ENCODE measurements around the gene PNKP.

The PNKP gene

DNA sequence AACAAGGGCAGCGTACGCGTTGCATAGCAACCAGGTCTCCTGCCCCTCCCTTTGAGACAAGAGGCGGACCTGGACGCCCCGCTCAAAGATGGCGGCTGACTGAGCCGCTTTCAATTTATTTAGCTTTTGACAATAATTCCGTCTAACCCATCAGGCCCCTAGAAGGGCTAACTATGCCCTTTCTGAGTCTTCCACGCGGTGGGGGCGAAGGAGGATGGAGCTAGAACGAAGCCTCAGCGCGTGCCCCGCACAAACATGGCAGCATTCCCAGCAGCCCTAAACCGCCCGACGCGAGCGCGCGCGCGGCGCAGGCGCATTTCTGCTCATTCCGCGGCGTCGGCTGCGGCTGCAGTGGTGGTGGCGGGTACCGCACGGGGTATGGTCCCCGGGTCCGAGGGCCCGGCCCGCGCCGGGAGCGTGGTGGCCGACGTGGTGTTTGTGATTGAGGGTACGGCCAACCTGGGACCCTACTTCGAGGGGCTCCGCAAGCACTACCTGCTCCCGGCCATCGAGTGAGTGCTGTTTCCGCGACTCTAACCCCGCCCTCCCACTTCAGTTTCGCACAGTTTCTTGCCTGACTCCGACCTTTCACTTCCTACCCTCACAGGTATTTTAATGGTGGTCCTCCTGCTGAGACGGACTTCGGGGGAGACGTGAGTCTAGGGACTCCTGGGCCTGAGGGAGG, 49.3 kb downstream of the PNKP start, which contains the start of gene MED25:
Gene MED25 (plus strand): TSS at position 326 of the 685 bp plus-strand sequence. CDS start 53 bp downstream, at position 379.
- peak; percentile 81 for DNase-seq

DNA sequence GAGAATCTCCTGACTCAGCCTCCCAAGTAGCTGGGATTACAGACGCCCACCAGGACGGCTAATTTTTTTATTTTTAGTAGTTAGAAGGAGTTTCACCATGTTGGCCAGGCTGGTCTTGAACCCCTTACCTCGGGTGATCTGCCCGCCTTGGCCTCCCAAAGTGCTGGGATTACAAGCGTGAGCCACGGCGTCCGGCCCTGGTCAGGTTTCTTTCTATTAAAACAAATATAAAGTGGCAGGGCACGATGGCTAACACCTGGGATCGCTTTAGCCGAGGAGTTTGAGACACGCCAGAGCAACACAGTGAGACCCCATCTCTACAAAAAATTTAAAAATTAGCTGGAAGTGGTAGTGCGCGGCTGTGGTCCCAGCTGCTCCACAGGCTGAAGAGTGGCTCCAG, 50.8 kb downstream of the PNKP start:
- DNase-seq: no peak

DNA sequence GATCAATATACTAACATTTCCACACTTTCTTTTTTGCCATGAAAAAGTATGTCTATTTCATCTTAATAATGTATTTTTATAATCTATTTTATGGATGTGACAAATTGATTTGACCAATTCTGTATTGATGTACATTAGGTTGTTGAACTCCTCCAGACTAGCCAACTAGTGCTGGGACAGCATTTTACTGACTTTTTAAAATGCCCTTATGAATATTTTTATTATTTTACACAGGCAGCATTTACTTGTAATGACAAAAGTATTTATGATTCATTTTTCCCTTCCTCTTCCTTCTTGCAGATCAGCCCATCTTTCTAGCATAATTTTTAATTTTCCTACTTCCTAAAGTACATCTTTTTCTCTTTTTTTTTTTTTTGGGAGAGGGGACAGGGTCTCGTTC, 53.4 kb downstream of the PNKP start:
- no peak for DNase-seq

DNA sequence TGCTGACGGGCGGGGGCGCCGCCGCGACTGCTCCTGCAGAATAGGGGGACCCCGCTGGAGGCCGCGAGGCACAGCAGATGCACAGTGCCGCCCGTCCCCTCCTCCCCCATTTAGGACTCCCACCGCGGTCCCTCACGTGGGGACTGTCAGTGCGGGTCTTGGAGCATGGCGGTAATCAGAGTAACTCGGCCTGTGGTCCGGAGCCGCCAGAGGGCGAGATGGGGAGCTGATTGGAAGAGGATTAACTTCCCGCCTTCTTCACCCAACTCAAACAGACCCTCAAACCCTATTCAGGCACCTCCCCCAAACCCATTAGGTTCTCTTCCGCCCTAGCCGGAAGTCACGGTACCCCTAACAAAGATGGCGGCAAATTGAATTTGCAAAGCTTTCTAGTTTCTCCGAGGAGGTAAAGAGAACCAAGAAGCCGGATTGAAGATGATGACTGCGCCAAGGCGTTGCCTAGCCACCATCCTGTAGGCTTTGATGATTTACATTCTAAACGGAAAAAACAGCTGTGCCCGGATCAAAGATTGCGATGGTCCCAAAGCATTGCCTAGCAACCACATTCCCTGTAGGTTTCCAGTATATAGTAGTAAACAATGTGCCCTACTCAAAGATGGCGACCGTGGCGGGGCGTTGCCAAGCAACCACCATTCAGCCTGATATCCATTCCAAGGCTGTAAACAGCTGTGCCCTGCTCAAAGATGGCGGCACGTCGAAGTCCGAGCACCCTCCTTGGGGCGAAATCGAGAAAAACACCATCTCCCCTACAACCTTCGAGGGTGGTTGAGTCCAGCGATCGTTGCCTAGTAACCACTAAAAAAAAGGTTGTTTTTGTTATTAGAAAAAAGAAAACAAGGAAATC, 54.1 kb downstream of the PNKP start, which contains the start of gene FUZ:
Gene FUZ (minus strand): TSS at position 296 of the 865 bp plus-strand sequence. CDS start 186 bp downstream, at position 110.
- DNase-seq: peak; percentile 99

DNA sequence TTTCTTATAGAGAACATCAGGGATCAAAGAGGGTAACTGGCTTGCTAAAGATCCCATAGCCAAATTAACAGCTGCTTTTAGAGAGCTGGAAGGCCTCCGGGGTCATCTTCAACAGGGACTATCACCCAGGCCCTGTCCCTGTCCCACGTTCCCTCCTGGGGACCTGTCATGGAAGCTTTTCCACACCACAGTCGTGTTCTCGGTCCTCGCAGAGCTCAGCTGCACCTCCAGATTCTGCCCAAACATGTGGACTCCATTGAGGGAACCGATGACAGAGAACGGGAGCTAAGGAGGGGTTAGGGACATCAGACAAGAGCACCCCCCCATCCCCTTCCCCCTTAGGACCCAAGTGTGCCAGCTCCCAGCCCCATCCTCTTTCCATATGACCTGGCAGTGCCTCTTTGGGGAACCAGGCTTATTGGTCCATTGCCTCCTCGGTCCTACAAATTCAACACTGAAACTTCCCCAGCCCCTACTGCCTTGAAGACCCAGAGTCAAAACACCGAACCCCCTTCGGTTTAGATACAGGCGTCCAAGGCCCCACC, 54.9 kb downstream of the PNKP start:
- DNase-seq: no peak

DNA sequence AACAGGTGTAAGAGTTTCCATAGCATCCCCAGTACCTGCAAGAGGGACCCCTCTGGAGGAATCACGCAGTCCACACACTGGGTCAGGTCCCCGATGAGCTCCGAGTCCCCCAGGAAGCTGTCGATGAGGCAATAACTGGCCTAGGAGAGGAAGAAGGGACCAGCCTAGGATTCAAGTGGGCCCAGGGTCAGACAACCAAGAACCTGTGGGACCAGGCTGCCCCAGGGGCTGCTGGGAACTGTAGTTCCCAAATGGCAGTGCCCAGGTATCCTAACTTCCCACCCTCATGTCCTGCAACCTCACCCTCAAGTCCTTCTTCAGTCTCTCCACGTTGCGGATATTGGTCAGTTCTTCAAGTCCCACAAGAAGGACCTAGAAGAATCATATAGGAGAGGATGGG, 56.0 kb downstream of the PNKP start:
- no peak for DNase-seq
